ENCODE data around the gene RALGAPA2. TPM values are rescaled to one million over a fixed set of nuclear protein-coding genes. Genes with fewer than 3 reads are reported as not detected.

Gene RALGAPA2
- total RNA-seq, 4 donors from 2014 or later = 89.7 to 126 (median 97.8) TPM

GRCh38 chr20:20399531-20400500, 312.6 kb downstream of the RALGAPA2 start:
- Histone ChIP-seq H3K36me3 (peaks cover 0 to 3% of the 10 kb centered on the region in 2 donors), H3K4me3 (replicated peaks in 1 of 3) (no peak overlapping the region), H3K27ac (no peak overlapping the region), H3K27me3 (no peaks in the 10 kb centered on the region), H3K9me3 (no peaks in the 10 kb centered on the region), H3K4me1 (no peaks in the 10 kb centered on the region)
- TF ChIP-seq CTCF (IDR thresholded peaks at IDR 0.05) = no peak
- 94 to 96% methylated on average over 13 of the region's 13 CpGs for WGBS, 2 donors
- DNase-seq = no peak
- intact Hi-C loops (cut with DNase I) = no loop called here

- H3K36me3 ChIP-seq = peaks cover 0 to 3% of the 10 kb centered on the region in 2 donors
- H3K27ac ChIP-seq = no peak overlapping the region
- 95 to 97% methylated on average over 7 of the region's 7 CpGs for WGBS, 2 donors
- no peaks in the 10 kb centered on the region for H3K9me3 ChIP-seq
- intact Hi-C loops (cut with DNase I) = no loop called here
- no peak overlapping the region for H3K4me3 ChIP-seq (replicated peaks in 1 of 3)
- TF ChIP-seq CTCF (IDR thresholded peaks at IDR 0.05) = no peak
- TF ChIP-seq POLR2A (IDR thresholded peaks at IDR 0.05) = no peak
- H3K27me3 ChIP-seq = no peaks in the 10 kb centered on the region
- H3K4me1 ChIP-seq = no peaks in the 10 kb centered on the region
- DNase-seq = no peak
Observed at GRCh38 chr20:20398123-20398522, 314.3 kb downstream of the RALGAPA2 start.

- no peak overlapping the region for H3K27ac ChIP-seq
- H3K36me3 ChIP-seq = peaks cover 10 to 16% of the 10 kb centered on the region in 2 donors
- intact Hi-C loops (cut with DNase I) = no loop called here
- H3K4me3 ChIP-seq (replicated peaks in 1 of 3) = no peak overlapping the region
- 94 to 99% methylated on average over 3 of the region's 3 CpGs for WGBS, 2 donors
- no peaks in the 10 kb centered on the region for H3K4me1 ChIP-seq
- H3K27me3 ChIP-seq = no peaks in the 10 kb centered on the region
- no peaks in the 10 kb centered on the region for H3K9me3 ChIP-seq
- no peak for DNase-seq
- TF ChIP-seq POLR2A (IDR thresholded peaks at IDR 0.05) = no peak
- TF ChIP-seq CTCF (IDR thresholded peaks at IDR 0.05) = no peak
Observed at GRCh38 chr20:20396794-20397193, 315.6 kb downstream of the RALGAPA2 start.

- no peak for DNase-seq
- Histone ChIP-seq H3K9me3 (no peaks in the 10 kb centered on the region), H3K27ac (no peak overlapping the region), H3K36me3 (peaks cover 17 to 23% of the 10 kb centered on the region in 2 donors), H3K27me3 (no peaks in the 10 kb centered on the region), H3K4me1 (no peaks in the 10 kb centered on the region), H3K4me3 (replicated peaks in 1 of 3) (no peak overlapping the region)
- WGBS, 2 donors = 91 to 93% methylated on average over 28 to 29 of the region's 29 CpGs
- intact Hi-C loops (cut with DNase I) = no loop called here
- TF ChIP-seq POLR2A (IDR thresholded peaks at IDR 0.05) = no peak
- no peak for TF ChIP-seq CTCF (IDR thresholded peaks at IDR 0.05)
Observed at GRCh38 chr20:20395903-20396568, 316.4 kb downstream of the RALGAPA2 start.

- Histone ChIP-seq H3K4me3 (replicated peaks in 1 of 3) (no peak overlapping the region), H3K27me3 (no peaks in the 10 kb centered on the region), H3K9me3 (no peaks in the 10 kb centered on the region), H3K36me3 (peaks cover 17 to 23% of the 10 kb centered on the region in 2 donors), H3K27ac (no peak overlapping the region), H3K4me1 (no peaks in the 10 kb centered on the region)
- intact Hi-C loops (cut with DNase I) = no loop called here
- TF ChIP-seq POLR2A (IDR thresholded peaks at IDR 0.05) (no peak), CTCF (IDR thresholded peaks at IDR 0.05) (no peak)
- no peak for DNase-seq
- WGBS, 2 donors = 96 to 98% methylated on average over 12 of the region's 12 CpGs
Observed at GRCh38 chr20:20395087-20395486, 317.4 kb downstream of the RALGAPA2 start.

Measured in thyroid gland (tissue), 4 donors.